SJCRH30 (cell line): ENCODE data around the gene FGD6. TPM values are rescaled to one million over a fixed set of nuclear protein-coding genes. Genes with fewer than 3 reads are reported as not detected.
"Not testable (repeated sequence)": the region's sequence is repeated elsewhere in the genome, so short reads cannot be mapped to it uniquely, and the experiment has no call there.

Source experiments
- DNase-seq, 2 experiments: peaks; one replicate each; pipeline ENCODE4 v3.0.0-alpha.2; 2015 to 2020
- H3K27ac ChIP-seq: fragments of 250-450 bp; sonication (Bioruptor Pico); 2 replicates; pipeline ENCODE4 v1.5.1; 2020; ENCODE audit warnings: mild to moderate bottlenecking, moderate library complexity
- H3K27me3 ChIP-seq: fragments of 250-450 bp; sonication (Bioruptor Pico); 2 replicates; pipeline ENCODE4 v1.5.1; 2020; ENCODE audit warnings: mild to moderate bottlenecking, moderate library complexity
- H3K36me3 ChIP-seq: fragments of 250-450 bp; sonication (Bioruptor Pico); 2 replicates; pipeline ENCODE4 v1.5.1; 2020; ENCODE audit warnings: mild to moderate bottlenecking, moderate library complexity
- H3K4me1 ChIP-seq: fragments of 250-450 bp; sonication (Bioruptor Pico); 2 replicates; pipeline ENCODE4 v1.5.1; 2020; ENCODE audit warnings: mild to moderate bottlenecking, moderate library complexity
- H3K4me3 ChIP-seq: fragments of 250-450 bp; sonication (Bioruptor Pico); 2 replicates; pipeline ENCODE4 v1.5.1; 2020; ENCODE audit warnings: mild to moderate bottlenecking, moderate library complexity
- H3K9me3 ChIP-seq: fragments of 250-450 bp; sonication (Bioruptor Pico); replicated peaks from 2 replicates; pipeline ENCODE4 v1.5.1; 2020; ENCODE audit warnings: mild to moderate bottlenecking, moderate library complexity
- total RNA-seq: library from RNA; depleted of rRNA; stranded (reverse); fragments of >200 nt; shearing (Covaris generic); gene quantifications from 2 replicates; pipeline ENCODE4 v1.2.3, GENCODE V29; 2014

The FGD6 gene
- total RNA-seq, 1 experiment from 2014 or later: 10.7 TPM

DNA sequence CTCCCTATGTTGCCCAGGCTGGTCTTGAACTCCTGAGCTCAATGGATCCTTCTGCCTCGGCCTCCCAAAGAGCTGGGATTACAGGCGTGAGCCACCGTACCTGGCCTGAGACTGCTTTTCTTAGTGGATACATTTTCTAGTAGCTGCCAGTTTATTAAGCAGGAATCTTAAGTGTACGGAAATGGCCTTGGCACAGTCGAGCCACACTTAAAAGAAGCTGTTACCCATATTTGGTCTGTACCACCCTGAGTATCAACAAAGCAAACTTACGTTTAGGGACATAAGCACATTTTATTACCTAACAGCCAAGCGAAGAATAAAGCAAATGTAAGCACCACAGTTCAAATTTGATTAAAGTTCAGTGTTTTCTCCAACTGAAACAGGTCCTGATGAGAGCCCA, 93.2 kb downstream of the FGD6 start:
- Histone ChIP-seq H3K36me3 (no peaks in the 10 kb centered on the region), H3K9me3 (no peaks in the 10 kb centered on the region), H3K27ac (no peak overlapping the region), H3K4me3 (no peak overlapping the region), H3K27me3 (no peaks in the 10 kb centered on the region), H3K4me1 (0 out of 2 replicates have a peak, but pooled peaks cover 4% of the 10 kb centered on the region)
- DNase-seq: no peak

- H3K27ac ChIP-seq: no peak overlapping the region
Measured at GRCh38 chr12:95118788-95119179, 98.5 kb downstream of the FGD6 start.

DNA sequence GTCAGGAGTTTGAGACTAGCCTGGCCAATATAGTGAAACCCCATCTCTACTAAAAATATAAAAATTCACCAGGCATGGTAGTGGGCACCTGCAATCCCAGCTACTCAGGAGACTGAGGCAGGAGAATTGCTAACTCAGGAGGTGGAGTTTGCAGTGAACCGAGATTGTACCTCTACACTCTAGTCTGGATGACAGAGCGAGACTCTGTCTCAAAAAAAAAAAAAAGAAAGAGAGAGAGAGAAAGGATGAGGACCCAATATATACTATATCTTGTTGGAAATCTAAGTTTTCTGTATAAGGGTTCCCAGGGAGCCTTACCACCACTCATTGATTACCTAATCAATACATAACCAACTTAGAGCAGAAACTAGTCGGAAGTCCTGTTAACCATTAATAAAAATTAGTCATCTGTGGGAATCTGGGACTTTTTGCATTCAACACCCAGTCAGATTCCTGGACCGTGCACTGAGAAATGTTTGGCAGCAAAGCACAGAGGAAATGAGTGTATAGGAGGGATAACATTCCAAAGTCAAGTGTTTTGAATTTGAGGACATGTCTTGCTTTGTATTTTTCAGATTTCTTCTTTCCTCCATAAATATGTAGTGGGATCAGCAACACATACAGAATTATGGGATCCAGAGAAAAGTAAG, 99.0 kb downstream of the FGD6 start:
- Histone ChIP-seq H3K4me3 (no peak overlapping the region), H3K27me3 (no peaks in the 10 kb centered on the region), H3K4me1 (no peaks in the 10 kb centered on the region), H3K36me3 (no peaks in the 10 kb centered on the region), H3K27ac (no peak overlapping the region), H3K9me3 (no peaks in the 10 kb centered on the region)
- no peak for DNase-seq

More at GRCh38 chr12:95118788-95119179, 98.5 kb downstream of the FGD6 start:
- no peaks in the 10 kb centered on the region for H3K4me1 ChIP-seq
- no peaks in the 10 kb centered on the region for H3K36me3 ChIP-seq
- H3K27me3 ChIP-seq: no peaks in the 10 kb centered on the region
- no peak overlapping the region for H3K4me3 ChIP-seq
- no peaks in the 10 kb centered on the region for H3K9me3 ChIP-seq
- no peak for DNase-seq

- DNase-seq: peak; percentile 61 to 82
- Histone ChIP-seq H3K27ac (no peak overlapping the region), H3K4me3 (no peak overlapping the region), H3K27me3 (no peaks in the 10 kb centered on the region), H3K9me3 (no peaks in the 10 kb centered on the region), H3K36me3 (no peaks in the 10 kb centered on the region), H3K4me1 (no peaks in the 10 kb centered on the region)
Measured at GRCh38 chr12:95117178-95117599, 100.1 kb downstream of the FGD6 start.

- H3K4me3 ChIP-seq: no peak overlapping the region
- H3K27ac ChIP-seq: no peak overlapping the region
- no peaks in the 10 kb centered on the region for H3K27me3 ChIP-seq
- no peaks in the 10 kb centered on the region for H3K9me3 ChIP-seq
- no peaks in the 10 kb centered on the region for H3K4me1 ChIP-seq
- peak in 1 of 2 experiments; percentile 8 for DNase-seq
- no peaks in the 10 kb centered on the region for H3K36me3 ChIP-seq
Measured at GRCh38 chr12:95116773-95117172, 100.5 kb downstream of the FGD6 start.

DNA sequence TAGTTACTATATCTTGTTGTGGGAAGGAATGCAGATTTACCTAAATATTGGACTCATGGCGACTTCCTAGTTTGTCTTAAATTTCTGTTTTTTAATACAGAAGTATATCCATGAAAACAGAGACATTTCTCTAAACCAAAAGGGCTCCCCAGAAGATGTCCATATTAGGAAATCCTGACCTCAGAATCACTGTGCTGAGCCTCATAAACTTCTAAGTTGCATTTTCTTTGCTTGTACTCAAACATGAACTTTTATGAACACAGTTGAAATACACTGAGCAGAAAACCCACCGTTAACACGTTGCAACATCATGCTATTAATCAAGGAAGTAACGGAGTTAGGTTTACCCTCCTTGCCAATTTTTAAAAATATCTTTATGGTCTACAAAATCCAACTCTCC, 100.9 kb downstream of the FGD6 start:
- no peak for DNase-seq
- Histone ChIP-seq H3K4me3 (no peak overlapping the region), H3K27me3 (no peaks in the 10 kb centered on the region), H3K4me1 (no peaks in the 10 kb centered on the region), H3K27ac (no peak overlapping the region), H3K9me3 (no peaks in the 10 kb centered on the region), H3K36me3 (no peaks in the 10 kb centered on the region)

- Histone ChIP-seq H3K36me3 (no peaks in the 10 kb centered on the region), H3K27me3 (no peaks in the 10 kb centered on the region), H3K27ac (no peak overlapping the region), H3K9me3 (no peaks in the 10 kb centered on the region), H3K4me3 (no peak overlapping the region), H3K4me1 (no peaks in the 10 kb centered on the region)
- no peak for DNase-seq
Measured at GRCh38 chr12:95115641-95116040, 101.6 kb downstream of the FGD6 start.

DNA sequence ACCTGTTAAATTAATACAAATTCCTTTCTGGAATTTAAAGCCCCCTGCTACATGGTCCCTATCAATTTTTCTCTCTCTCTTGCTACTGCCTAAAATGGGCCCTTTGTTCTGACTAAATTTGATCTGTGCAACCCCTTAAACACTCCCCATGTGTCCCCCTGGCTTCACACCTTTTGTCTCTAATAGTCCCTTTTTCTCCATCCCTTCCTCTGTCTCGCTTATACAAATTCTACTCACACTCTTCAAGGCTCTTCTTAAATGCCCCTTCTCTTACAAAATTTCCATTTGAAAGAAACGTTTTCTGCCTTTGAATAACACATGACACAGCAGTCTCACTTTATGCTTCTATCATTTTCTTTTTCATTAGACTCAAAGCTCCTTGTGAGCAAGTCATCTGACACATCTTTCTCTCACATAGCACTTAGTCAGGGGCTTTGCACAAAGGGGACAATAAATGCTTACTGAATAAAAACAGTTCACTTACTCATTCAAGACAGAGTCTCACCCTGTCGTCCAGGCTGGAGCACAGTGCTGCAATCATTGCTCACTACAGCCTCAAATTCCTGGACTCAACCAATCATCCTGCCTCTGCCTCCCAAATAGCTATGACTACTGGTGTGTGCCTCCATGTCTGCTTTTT, 102.4 kb downstream of the FGD6 start:
- Histone ChIP-seq H3K4me3 (no peak overlapping the region), H3K4me1 (no peaks in the 10 kb centered on the region), H3K27me3 (no peaks in the 10 kb centered on the region), H3K9me3 (no peaks in the 10 kb centered on the region), H3K27ac (no peak overlapping the region), H3K36me3 (no peaks in the 10 kb centered on the region)
- no peak for DNase-seq

DNA sequence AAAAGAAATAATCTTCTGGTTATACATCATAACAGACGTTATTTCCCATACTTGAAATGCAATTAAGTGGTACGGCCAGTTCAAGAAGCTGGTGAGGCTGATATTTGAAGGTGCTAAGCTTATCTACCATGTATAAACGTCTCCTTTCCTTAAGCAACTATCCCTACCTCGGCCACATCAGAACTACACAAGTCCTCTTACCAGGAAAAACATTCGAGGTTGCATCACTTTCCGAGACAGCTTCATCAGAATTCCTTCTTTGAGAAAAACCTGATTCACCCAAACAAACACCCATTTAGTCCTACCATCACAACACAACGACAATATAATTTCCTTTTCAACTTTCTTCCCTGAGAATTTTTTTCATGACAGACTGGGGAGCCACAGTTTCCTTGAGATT, 109.9 kb downstream of the FGD6 start:
- DNase-seq: no peak
- Histone ChIP-seq H3K4me3 (no peak overlapping the region), H3K9me3 (no peaks in the 10 kb centered on the region), H3K27me3 (no peaks in the 10 kb centered on the region), H3K27ac (no peak overlapping the region), H3K4me1 (peaks cover 14% of the 10 kb centered on the region), H3K36me3 (no peaks in the 10 kb centered on the region)

- Histone ChIP-seq H3K9me3 (no peaks in the 10 kb centered on the region), H3K4me3 (no peak overlapping the region), H3K4me1 (peaks cover 14% of the 10 kb centered on the region), H3K27ac (no peak overlapping the region), H3K36me3 (no peaks in the 10 kb centered on the region), H3K27me3 (no peaks in the 10 kb centered on the region)
- no peak for DNase-seq
Measured at GRCh38 chr12:95105540-95105939, 111.7 kb downstream of the FGD6 start.

GRCh38 chr12:95104919-95105452, 112.3 kb downstream of the FGD6 start:
- Histone ChIP-seq H3K27ac (no peak overlapping the region), H3K27me3 (no peaks in the 10 kb centered on the region), H3K4me1 (peaks cover 17% of the 10 kb centered on the region), H3K9me3 (no peaks in the 10 kb centered on the region), H3K4me3 (no peak overlapping the region), H3K36me3 (no peaks in the 10 kb centered on the region)
- DNase-seq: no peak

DNA sequence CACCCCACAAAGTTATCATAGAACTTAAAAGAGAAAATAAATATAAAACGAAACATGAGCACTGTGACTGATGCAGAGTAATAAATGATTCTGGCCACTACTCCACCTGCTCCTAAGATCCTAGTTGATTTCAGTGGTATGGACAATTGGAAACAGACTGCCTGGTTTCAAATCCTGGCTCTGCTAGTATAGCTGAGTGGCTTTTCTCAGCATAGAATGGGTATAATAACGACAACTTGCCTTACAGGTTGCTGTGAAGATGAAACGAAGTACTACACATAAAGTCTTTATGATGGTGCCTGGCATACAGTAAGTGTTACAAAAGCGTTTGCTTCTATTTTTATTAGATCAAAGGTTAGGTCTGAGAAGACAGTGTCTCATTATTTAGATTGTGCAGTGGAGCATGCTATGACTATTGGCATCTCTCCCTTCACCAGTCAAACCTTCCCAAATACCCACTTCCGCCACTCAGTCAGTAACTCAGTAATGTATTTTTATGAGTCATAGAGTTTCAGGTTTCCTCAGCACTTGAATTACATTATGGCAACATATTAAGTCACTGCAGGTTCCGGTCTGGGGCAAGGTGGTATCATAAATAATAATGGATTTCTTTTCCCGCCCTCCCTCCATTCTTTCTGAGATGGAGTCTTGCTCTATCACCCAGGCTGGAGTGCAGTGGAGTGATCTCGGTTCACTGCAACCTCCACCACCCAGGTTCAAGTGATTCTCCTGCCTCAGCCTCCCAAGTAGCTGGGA, 114.2 kb downstream of the FGD6 start:
- H3K9me3 ChIP-seq: no peaks in the 10 kb centered on the region
- peaks cover 21% of the 10 kb centered on the region for H3K4me1 ChIP-seq
- DNase-seq: peak; percentile 23 to 60
- no peaks in the 10 kb centered on the region for H3K27me3 ChIP-seq
- H3K27ac ChIP-seq: peak overlapping the region; percentile 55
- H3K4me3 ChIP-seq: no peak overlapping the region
- no peaks in the 10 kb centered on the region for H3K36me3 ChIP-seq

GRCh38 chr12:95101957-95102356, 115.3 kb downstream of the FGD6 start:
- not testable (repeated sequence) for H3K4me3 ChIP-seq, H3K9me3 ChIP-seq, H3K27ac ChIP-seq, H3K36me3 ChIP-seq, DNase-seq, H3K27me3 ChIP-seq
- peaks cover 30% of the 10 kb centered on the region for H3K4me1 ChIP-seq

- no peak overlapping the region for H3K27ac ChIP-seq
- no peaks in the 10 kb centered on the region for H3K27me3 ChIP-seq
- no peak overlapping the region for H3K4me3 ChIP-seq
- H3K36me3 ChIP-seq: no peaks in the 10 kb centered on the region
- H3K4me1 ChIP-seq: peaks cover 36% of the 10 kb centered on the region
- no peak for DNase-seq
- no peaks in the 10 kb centered on the region for H3K9me3 ChIP-seq
Measured at GRCh38 chr12:95100264-95101190, 116.7 kb downstream of the FGD6 start.
